Measurements from ENCODE around the gene TKT. TPM values are rescaled to one million over a fixed set of nuclear protein-coding genes. Genes with fewer than 3 reads are reported as not detected.

TKT gene
- total RNA-seq, 2 donors from 2014 or later: 96.6 to 208 TPM

GRCh38 chr3:53186726-53187125 is 69.1 kb downstream of the TKT start:
- ATAC-seq: no peak
- TF ChIP-seq POLR2A (IDR thresholded peaks at IDR 0.05): no peak
- TF ChIP-seq CTCF (IDR thresholded peaks at IDR 0.05): no peak
- 88 to 93% methylated on average over 9 of the region's 9 CpGs for WGBS, 2 donors
- no peak overlapping the region for H3K27ac ChIP-seq
- H3K36me3 ChIP-seq (replicated peaks in 1 of 2; ENCODE audit: insufficient read depth in 1 of 2, low read depth in 2 of 2): peaks cover 11 to 36% of the 10 kb centered on the region in 2 donors
- no peaks in the 10 kb centered on the region for H3K9me3 ChIP-seq
- H3K4me1 ChIP-seq: no peaks in the 10 kb centered on the region
- H3K4me3 ChIP-seq: no peak overlapping the region
- no peak for DNase-seq
- no peaks in the 10 kb centered on the region for H3K27me3 ChIP-seq
- intact Hi-C loops (cut with DNase I): no loop called here

GRCh38 chr3:53185761-53186465 is 69.9 kb downstream of the TKT start:
- WGBS, 2 donors: 92 to 97% methylated on average over 9 to 18 of the region's 20 CpGs
- H3K27ac ChIP-seq: no peak overlapping the region
- intact Hi-C loops (cut with DNase I): no loop called here
- no peak for TF ChIP-seq POLR2A (IDR thresholded peaks at IDR 0.05)
- no peak for TF ChIP-seq CTCF (IDR thresholded peaks at IDR 0.05)
- no peaks in the 10 kb centered on the region for H3K4me1 ChIP-seq
- H3K27me3 ChIP-seq: no peaks in the 10 kb centered on the region
- H3K36me3 ChIP-seq (replicated peaks in 1 of 2; ENCODE audit: insufficient read depth in 1 of 2, low read depth in 2 of 2): peaks cover 11 to 43% of the 10 kb centered on the region in 2 donors
- no peak for DNase-seq
- ATAC-seq: no peak
- no peak overlapping the region for H3K4me3 ChIP-seq
- H3K9me3 ChIP-seq: no peaks in the 10 kb centered on the region

GRCh38 chr3:53184701-53185100 is 71.1 kb downstream of the TKT start:
- no peak overlapping the region for H3K27ac ChIP-seq
- no peak for ATAC-seq
- no peak for DNase-seq
- no peaks in the 10 kb centered on the region for H3K4me1 ChIP-seq
- no peak overlapping the region for H3K4me3 ChIP-seq
- no peaks in the 10 kb centered on the region for H3K27me3 ChIP-seq
- H3K9me3 ChIP-seq: no peaks in the 10 kb centered on the region
- TF ChIP-seq POLR2A (IDR thresholded peaks at IDR 0.05) (no peak), CTCF (IDR thresholded peaks at IDR 0.05) (no peak)
- peaks cover 18 to 45% of the 10 kb centered on the region in 2 donors for H3K36me3 ChIP-seq (replicated peaks in 1 of 2; ENCODE audit: insufficient read depth in 1 of 2, low read depth in 2 of 2)
- intact Hi-C loops (cut with DNase I): no loop called here
- WGBS, 2 donors: 89 to 90% methylated on average over 7 of the region's 7 CpGs

- no peak for TF ChIP-seq POLR2A (IDR thresholded peaks at IDR 0.05)
- TF ChIP-seq CTCF (IDR thresholded peaks at IDR 0.05): no peak
- H3K9me3 ChIP-seq: no peaks in the 10 kb centered on the region
- ATAC-seq: no peak
- DNase-seq: no peak
- no peak overlapping the region for H3K27ac ChIP-seq
- 96 to 98% methylated on average over 4 to 9 of the region's 9 CpGs for WGBS, 2 donors
- H3K4me1 ChIP-seq: no peaks in the 10 kb centered on the region
- peaks cover 20 to 46% of the 10 kb centered on the region in 2 donors for H3K36me3 ChIP-seq (replicated peaks in 1 of 2; ENCODE audit: insufficient read depth in 1 of 2, low read depth in 2 of 2)
- intact Hi-C loops (cut with DNase I): no loop called here
- H3K4me3 ChIP-seq: no peak overlapping the region
- H3K27me3 ChIP-seq: no peaks in the 10 kb centered on the region
Measured at GRCh38 chr3:53183514-53183913, 72.3 kb downstream of the TKT start.
